ENCODE results near the gene SP2. TPM values are rescaled to one million over a fixed set of nuclear protein-coding genes. Genes with fewer than 3 reads are reported as not detected.

Gene SP2
- total RNA-seq (1 to 10 TPM; 1.6 to 3.3 TPM), polyA plus RNA-seq (ENCODE audit: insufficient read length in 2 of 2) (10 to 100 TPM; 25.5 to 25.9 TPM)
- long read RNA-seq, donor 1, partial matches to known transcripts, result 0 of 4 reads
- long read RNA-seq, donor 1, other reads (novel, unspliced or antisense), result 0 of 4 reads
- long read RNA-seq, donor 2, partial matches to known transcripts, result 6 of 6 reads
- long read RNA-seq, donor 2, other reads (novel, unspliced or antisense), result 0 of 6 reads
- long read RNA-seq, donor 3, partial matches to known transcripts, result 9 of 12 reads
- long read RNA-seq, donor 3, other reads (novel, unspliced or antisense), result 0 of 12 reads
- long read RNA-seq, donor 4, partial matches to known transcripts, result 0 of 2 reads
- long read RNA-seq, donor 4, other reads (novel, unspliced or antisense), result 0 of 2 reads

- DNase-seq (ENCODE audit: low read depth in 4 of 6, low spot score in 6 of 6), result peak; percentile 100
- Histone ChIP-seq H3K9me3 (ENCODE audit: control insufficient read depth, insufficient read depth, low read length) (no peaks in the 10 kb centered on the region), H3K27me3 (ENCODE audit: control insufficient read depth, insufficient read depth, low read length) (no peaks in the 10 kb centered on the region), H3K4me1 (ENCODE audit: control insufficient read depth, insufficient read depth, low read length) (peaks cover 4% of the 10 kb centered on the region), H3K4me3 (ENCODE audit: low read depth, low read length) (peak within 1 kb of the TSS; percentile 84), H3K36me3 (ENCODE audit: control insufficient read depth, insufficient read depth, low read length) (peaks cover 4% of the 10 kb centered on the region), H3K27ac (ENCODE audit: low read depth, low read length) (peak within 1 kb of the TSS; percentile 96)
- WGBS (ENCODE audit: insufficient coverage), result under 1% methylated on average over 69 of the region's 70 CpGs
Measured at GRCh38 chr17:47895856-47896671, at the start of gene SP2. Gene SP2, plus strand, starts transcription at chr17:47896236. Its CDS starts 51 bp downstream, at chr17:47896287.

GRCh38 chr17:47846716-47847340, 49.2 kb upstream of the SP2 start:
- H3K27me3 ChIP-seq (ENCODE audit: control insufficient read depth, insufficient read depth, low read length), result peaks cover 66% of the 10 kb centered on the region
- H3K27ac ChIP-seq (ENCODE audit: low read depth, low read length), result no peak overlapping the region
- peaks cover 3% of the 10 kb centered on the region for H3K36me3 ChIP-seq (ENCODE audit: control insufficient read depth, insufficient read depth, low read length)
- no peaks in the 10 kb centered on the region for H3K9me3 ChIP-seq (ENCODE audit: control insufficient read depth, insufficient read depth, low read length)
- DNase-seq (ENCODE audit: low read depth in 4 of 6, low spot score in 6 of 6), result peak in 1 of 6 donors; percentile 30
- H3K4me1 ChIP-seq (ENCODE audit: control insufficient read depth, insufficient read depth, low read length), result peaks cover 38% of the 10 kb centered on the region
- 3% methylated on average over 29 of the region's 31 CpGs for WGBS (ENCODE audit: insufficient coverage)
- no peak overlapping the region for H3K4me3 ChIP-seq (ENCODE audit: low read depth, low read length)

GRCh38 chr17:47847341-47848197, 48.5 kb upstream of the SP2 start:
- WGBS (ENCODE audit: insufficient coverage), result 9% methylated on average over 71 of the region's 71 CpGs
- peaks cover 3% of the 10 kb centered on the region for H3K36me3 ChIP-seq (ENCODE audit: control insufficient read depth, insufficient read depth, low read length)
- H3K4me1 ChIP-seq (ENCODE audit: control insufficient read depth, insufficient read depth, low read length), result peaks cover 42% of the 10 kb centered on the region

GRCh38 chr17:47848198-47848513, 47.9 kb upstream of the SP2 start:
- peaks cover 3% of the 10 kb centered on the region for H3K36me3 ChIP-seq (ENCODE audit: control insufficient read depth, insufficient read depth, low read length)
- DNase-seq (ENCODE audit: low read depth in 4 of 6, low spot score in 6 of 6), result no peak
- WGBS (ENCODE audit: insufficient coverage), result 9% methylated on average over 20 of the region's 23 CpGs
- no peaks in the 10 kb centered on the region for H3K9me3 ChIP-seq (ENCODE audit: control insufficient read depth, insufficient read depth, low read length)
- no peak overlapping the region for H3K27ac ChIP-seq (ENCODE audit: low read depth, low read length)
- H3K4me1 ChIP-seq (ENCODE audit: control insufficient read depth, insufficient read depth, low read length), result peaks cover 40% of the 10 kb centered on the region
- H3K4me3 ChIP-seq (ENCODE audit: low read depth, low read length), result no peak overlapping the region
- peaks cover 80% of the 10 kb centered on the region for H3K27me3 ChIP-seq (ENCODE audit: control insufficient read depth, insufficient read depth, low read length)

More at GRCh38 chr17:47847341-47848197, 48.5 kb upstream of the SP2 start:
- Histone ChIP-seq H3K27me3 (ENCODE audit: control insufficient read depth, insufficient read depth, low read length) (peaks cover 74% of the 10 kb centered on the region), H3K4me3 (ENCODE audit: low read depth, low read length) (no peak overlapping the region), H3K9me3 (ENCODE audit: control insufficient read depth, insufficient read depth, low read length) (no peaks in the 10 kb centered on the region), H3K27ac (ENCODE audit: low read depth, low read length) (no peak overlapping the region)
- DNase-seq (ENCODE audit: low read depth in 4 of 6, low spot score in 6 of 6), result peak in 1 of 6 donors; percentile 34

- 30% methylated on average over 9 of the region's 9 CpGs for WGBS (ENCODE audit: insufficient coverage)
- peaks cover 35% of the 10 kb centered on the region for H3K4me1 ChIP-seq (ENCODE audit: control insufficient read depth, insufficient read depth, low read length)
- no peak overlapping the region for H3K4me3 ChIP-seq (ENCODE audit: low read depth, low read length)
- H3K27me3 ChIP-seq (ENCODE audit: control insufficient read depth, insufficient read depth, low read length), result peaks cover 98% of the 10 kb centered on the region
- no peak for DNase-seq (ENCODE audit: low read depth in 4 of 6, low spot score in 6 of 6)
- H3K27ac ChIP-seq (ENCODE audit: low read depth, low read length), result no peak overlapping the region
- no peaks in the 10 kb centered on the region for H3K9me3 ChIP-seq (ENCODE audit: control insufficient read depth, insufficient read depth, low read length)
- H3K36me3 ChIP-seq (ENCODE audit: control insufficient read depth, insufficient read depth, low read length), result peaks cover 3% of the 10 kb centered on the region
Measured at GRCh38 chr17:47850373-47850691, 45.7 kb upstream of the SP2 start.

- Histone ChIP-seq H3K36me3 (ENCODE audit: control insufficient read depth, insufficient read depth, low read length) (peaks cover 3% of the 10 kb centered on the region), H3K4me1 (ENCODE audit: control insufficient read depth, insufficient read depth, low read length) (peaks cover 35% of the 10 kb centered on the region), H3K9me3 (ENCODE audit: control insufficient read depth, insufficient read depth, low read length) (no peaks in the 10 kb centered on the region), H3K4me3 (ENCODE audit: low read depth, low read length) (no peak within 1 kb of the TSS), H3K27me3 (ENCODE audit: control insufficient read depth, insufficient read depth, low read length) (peaks cover 99% of the 10 kb centered on the region), H3K27ac (ENCODE audit: low read depth, low read length) (no peak within 1 kb of the TSS)
- WGBS (ENCODE audit: insufficient coverage), result 1% methylated on average over 57 of the region's 71 CpGs
- DNase-seq (ENCODE audit: low read depth in 4 of 6, low spot score in 6 of 6), result peak in 2 of 6 donors; percentile 25 to 55
Measured at GRCh38 chr17:47850692-47851573, 45.1 kb upstream of the SP2 start, which contains the start of gene SP6. Gene SP6, minus strand, starts transcription at chr17:47851163. Its CDS starts 2,734 bp downstream, at chr17:47848429.

- H3K27ac ChIP-seq (ENCODE audit: low read depth, low read length), result no peak overlapping the region
- no peak for DNase-seq (ENCODE audit: low read depth in 4 of 6, low spot score in 6 of 6)
- peaks cover 31% of the 10 kb centered on the region for H3K4me1 ChIP-seq (ENCODE audit: control insufficient read depth, insufficient read depth, low read length)
- 9% methylated on average over 11 of the region's 11 CpGs for WGBS (ENCODE audit: insufficient coverage)
- no peaks in the 10 kb centered on the region for H3K9me3 ChIP-seq (ENCODE audit: control insufficient read depth, insufficient read depth, low read length)
- H3K36me3 ChIP-seq (ENCODE audit: control insufficient read depth, insufficient read depth, low read length), result peaks cover 3% of the 10 kb centered on the region
- no peak overlapping the region for H3K4me3 ChIP-seq (ENCODE audit: low read depth, low read length)
- peaks cover 99% of the 10 kb centered on the region for H3K27me3 ChIP-seq (ENCODE audit: control insufficient read depth, insufficient read depth, low read length)
Measured at GRCh38 chr17:47851764-47852112, 44.3 kb upstream of the SP2 start.

- peaks cover 3% of the 10 kb centered on the region for H3K36me3 ChIP-seq (ENCODE audit: control insufficient read depth, insufficient read depth, low read length)
- peak in 2 of 6 donors; percentile 44 to 73 for DNase-seq (ENCODE audit: low read depth in 4 of 6, low spot score in 6 of 6)
- WGBS (ENCODE audit: insufficient coverage), result 27% methylated on average over 26 of the region's 32 CpGs
- H3K27ac ChIP-seq (ENCODE audit: low read depth, low read length), result no peak overlapping the region
- H3K4me3 ChIP-seq (ENCODE audit: low read depth, low read length), result no peak overlapping the region
- peaks cover 25% of the 10 kb centered on the region for H3K4me1 ChIP-seq (ENCODE audit: control insufficient read depth, insufficient read depth, low read length)
- H3K9me3 ChIP-seq (ENCODE audit: control insufficient read depth, insufficient read depth, low read length), result no peaks in the 10 kb centered on the region
- H3K27me3 ChIP-seq (ENCODE audit: control insufficient read depth, insufficient read depth, low read length), result peaks cover 99% of the 10 kb centered on the region
Measured at GRCh38 chr17:47852113-47852949, 43.7 kb upstream of the SP2 start.
